ENCODE measurements around the gene TLK1. TPM values are rescaled to one million over a fixed set of nuclear protein-coding genes. Genes with fewer than 3 reads are reported as not detected.

The TLK1 gene
- total RNA-seq, 1 experiment from 2014 or later = 101 TPM

GRCh38 chr2:170991398-170992182 lies 169.1 kb downstream of the TLK1 start:
- intact Hi-C loops (cut with micrococcal nuclease; ENCODE audit: unreplicated experiment) = no loop called here
- H3K36me3 ChIP-seq (ENCODE audit: low read depth) = peaks cover 24% of the 10 kb centered on the region
- BruUV-seq (replicated peaks) = no TSS peak

GRCh38 chr2:170986566-170987258 lies 174.0 kb downstream of the TLK1 start:
- CTCF ChIA-PET = no interaction called here
- intact Hi-C loops (cut with micrococcal nuclease; ENCODE audit: unreplicated experiment) = no loop called here
- Histone ChIP-seq H3K4me1 (replicated peaks; ENCODE audit: insufficient read depth) (no peaks in the 10 kb centered on the region), H3K9me2 (ENCODE audit: insufficient read depth) (no peaks in the 10 kb centered on the region), H3K4me2 (no peak overlapping the region), H3K4me3 (no peak overlapping the region), H4K20me1 (ENCODE audit: insufficient read depth) (no peaks in the 10 kb centered on the region; the same call in 1 of the 2 replicates), H2AFZ (no peak overlapping the region), H3K9me3 (ENCODE audit: insufficient read depth, low read depth) (no peaks in the 10 kb centered on the region), H3K27ac (no peak overlapping the region), H3K36me3 (ENCODE audit: low read depth) (peaks cover 7% of the 10 kb centered on the region), H3K27me3 (ENCODE audit: insufficient read depth, low read depth) (no peaks in the 10 kb centered on the region), H3K79me2 (ENCODE audit: low read depth) (no peaks in the 10 kb centered on the region), H3F3A (ENCODE audit: insufficient read depth, low read depth) (peaks cover 18% of the 10 kb centered on the region; the same call in 1 of the 2 replicates)
- BruUV-seq (replicated peaks) = no TSS peak
- POLR2A ChIA-PET (ENCODE audit: unreplicated experiment) = no interaction called here
- no peak for DNase-seq
- TF ChIP-seq EZH2 (IDR thresholded peaks at IDR 0.05; ENCODE audit: low read depth) (no peak), CTCF (conservative IDR thresholded peaks at IDR 0.05) (no peak)

More at GRCh38 chr2:170991398-170992182, 169.1 kb downstream of the TLK1 start:
- ChIA-PET POLR2A (ENCODE audit: unreplicated experiment) (interaction anchor here (0.6 to 0.7 kb wide), 3 partner anchors 289 to 535 kb away, joined by 3 to 8 read pairs (median 4); no protein-coding TSS in a partner anchor), CTCF (no interaction called here)
- Histone ChIP-seq H3K9me2 (ENCODE audit: insufficient read depth) (no peaks in the 10 kb centered on the region), H3F3A (ENCODE audit: insufficient read depth, low read depth) (0 out of 2 replicates have a peak, but pooled peaks cover 8% of the 10 kb centered on the region), H3K9me3 (ENCODE audit: insufficient read depth, low read depth) (no peaks in the 10 kb centered on the region), H3K4me1 (replicated peaks; ENCODE audit: insufficient read depth) (no peaks in the 10 kb centered on the region), H3K27ac (no peak overlapping the region), H3K27me3 (ENCODE audit: insufficient read depth, low read depth) (no peaks in the 10 kb centered on the region), H3K4me3 (no peak overlapping the region), H3K79me2 (ENCODE audit: low read depth) (no peaks in the 10 kb centered on the region), H3K4me2 (no peak overlapping the region), H2AFZ (no peak overlapping the region), H4K20me1 (ENCODE audit: insufficient read depth) (no peaks in the 10 kb centered on the region; the same call in 1 of the 2 replicates)
- no peak for DNase-seq
- TF ChIP-seq CTCF (conservative IDR thresholded peaks at IDR 0.05) = no peak
- no peak for TF ChIP-seq EZH2 (IDR thresholded peaks at IDR 0.05; ENCODE audit: low read depth)

GRCh38 chr2:170985407-170985806 lies 175.3 kb downstream of the TLK1 start:
- DNase-seq = no peak
- Histone ChIP-seq H2AFZ (no peak overlapping the region), H3K4me1 (replicated peaks; ENCODE audit: insufficient read depth) (no peaks in the 10 kb centered on the region), H3F3A (ENCODE audit: insufficient read depth, low read depth) (peaks cover 18% of the 10 kb centered on the region; the same call in 1 of the 2 replicates), H3K36me3 (ENCODE audit: low read depth) (no peaks in the 10 kb centered on the region), H3K4me2 (no peak overlapping the region), H3K27ac (no peak overlapping the region), H3K79me2 (ENCODE audit: low read depth) (no peaks in the 10 kb centered on the region), H3K9me3 (ENCODE audit: insufficient read depth, low read depth) (no peaks in the 10 kb centered on the region), H3K27me3 (ENCODE audit: insufficient read depth, low read depth) (no peaks in the 10 kb centered on the region), H4K20me1 (ENCODE audit: insufficient read depth) (no peaks in the 10 kb centered on the region; the same call in 1 of the 2 replicates), H3K4me3 (no peak overlapping the region), H3K9me2 (ENCODE audit: insufficient read depth) (no peaks in the 10 kb centered on the region)
- TF ChIP-seq CTCF (conservative IDR thresholded peaks at IDR 0.05) (no peak), EZH2 (IDR thresholded peaks at IDR 0.05; ENCODE audit: low read depth) (no peak)
- POLR2A ChIA-PET (ENCODE audit: unreplicated experiment) = interaction anchor here (0.6 kb wide), 1 partner anchor 172 kb away, joined by 4 read pairs; no protein-coding TSS in a partner anchor
- intact Hi-C loops (cut with micrococcal nuclease; ENCODE audit: unreplicated experiment) = no loop called here
- BruUV-seq (replicated peaks) = no TSS peak
- CTCF ChIA-PET = no interaction called here

All from PC-9 (cell line).